Activated naive CD4-positive, alpha-beta T cell treated with anti-CD3 and anti-CD28 coated beads for 36 hours (primary cell): ENCODE data around the gene TIPRL. TPM values are rescaled to one million over a fixed set of nuclear protein-coding genes. Genes with fewer than 3 reads are reported as not detected.
A peak's percentile ranks its signal among the peaks of the same experiment; 100 is the strongest.

Experiments
- CTCF ChIA-PET: fragments of 350-600 bp; sonication (Branson Sonifier 250); formaldehyde crosslinking; loops from one replicate; lab custom pipeline; 2021; ENCODE audit warnings: antibody characterized with exemption; lab: Charles Lee
- DNase-seq: peaks from one replicate; pipeline ENCODE4 v3.0.0-alpha.2; 2020
- H3K27ac Mint-ChIP-seq: one replicate; pipeline ENCODE4 v1.8.0; 2021; ENCODE audit warnings: mild to moderate bottlenecking, mixed read lengths
- H3K27me3 Mint-ChIP-seq: one replicate; pipeline ENCODE4 v1.8.0; 2021; ENCODE audit warnings: low read depth, mixed read lengths
- H3K36me3 Mint-ChIP-seq: one replicate; pipeline ENCODE4 v1.8.0; 2021; ENCODE audit warnings: low read depth, mixed read lengths
- H3K4me1 Mint-ChIP-seq: one replicate; pipeline ENCODE4 v1.8.0; 2021; ENCODE audit warnings: low read depth, mixed read lengths
- H3K4me3 Mint-ChIP-seq: one replicate; pipeline ENCODE4 v1.8.0; 2021; ENCODE audit warnings: mild to moderate bottlenecking, moderate library complexity, mixed read lengths
- H3K9me3 Mint-ChIP-seq: one replicate; pipeline ENCODE4 v1.8.0; 2021; ENCODE audit warnings: mixed read lengths
- intact Hi-C: fragments of 100-400 bp; cut with micrococcal nuclease; formaldehyde crosslinking; loops from one replicate; pipeline ENCODE4 v1.15.1; 2023
- total RNA-seq, 2 experiments: library from RNA; stranded (reverse); gene quantifications; one replicate each; pipeline ENCODE4 v1.2.3, GENCODE V29; 2021

The TIPRL gene
- 10 to 100 TPM; 76.7 to 81.3 TPM for total RNA-seq

- peak; percentile 97 for DNase-seq
- Mint-ChIP-seq H3K4me3 (no peak within 1 kb of the TSS), H3K9me3 (no peaks in the 10 kb centered on the region), H3K27ac (no peak within 1 kb of the TSS), H3K4me1 (peaks cover 7% of the 10 kb centered on the region), H3K27me3 (peaks cover 2% of the 10 kb centered on the region), H3K36me3 (peaks cover 1% of the 10 kb centered on the region)
- CTCF ChIA-PET, result interaction anchor here (0.8 to 1.5 kb wide), 4 partner anchors 47 to 204 kb away, joined by 3 to 7 read pairs (median 3); partner anchors contain the start of gene SFT2D2
- intact Hi-C loops, result loop anchor here (1.0 to 5.0 kb wide), 13 partner anchors 41 to 1308 kb away; partner anchors contain the start of genes BLZF1, DCAF6, SFT2D2 and SLC19A2
Observed at GRCh38 chr1:168178638-168179437, at the start of gene TIPRL. Gene TIPRL (plus strand): TSS chr1:168178962. CDS start chr1:168179078, 116 bp downstream.

GRCh38 chr1:168129933-168130332, 48.8 kb upstream of the TIPRL start:
- no peak for DNase-seq
- H3K36me3 Mint-ChIP-seq, result no peaks in the 10 kb centered on the region
- intact Hi-C loops, result no loop called here
- H3K27ac Mint-ChIP-seq, result no peak overlapping the region
- H3K9me3 Mint-ChIP-seq, result peaks cover 4% of the 10 kb centered on the region
- peaks cover 28% of the 10 kb centered on the region for H3K27me3 Mint-ChIP-seq
- no peaks in the 10 kb centered on the region for H3K4me1 Mint-ChIP-seq
- H3K4me3 Mint-ChIP-seq, result no peak overlapping the region
- CTCF ChIA-PET, result interaction anchor here (1.2 to 2.3 kb wide), 2 partner anchors 12 to 45 kb away, joined by 3 to 11 read pairs; no protein-coding TSS in a partner anchor

- intact Hi-C loops, result no loop called here
- Mint-ChIP-seq H3K9me3 (no peaks in the 10 kb centered on the region), H3K4me1 (peaks cover 25% of the 10 kb centered on the region), H3K27me3 (peaks cover 38% of the 10 kb centered on the region), H3K36me3 (no peaks in the 10 kb centered on the region), H3K27ac (no peak overlapping the region), H3K4me3 (no peak overlapping the region)
- DNase-seq, result no peak
- CTCF ChIA-PET, result interaction anchor here (0.5 to 1.0 kb wide), 3 partner anchors 10 to 48 kb away, joined by 3 to 4 read pairs (median 3); no protein-coding TSS in a partner anchor
Observed at GRCh38 chr1:168134132-168134531, 44.6 kb upstream of the TIPRL start.

GRCh38 chr1:168134642-168135041, 44.1 kb upstream of the TIPRL start:
- Mint-ChIP-seq H3K27me3 (peaks cover 38% of the 10 kb centered on the region), H3K27ac (no peak overlapping the region), H3K36me3 (no peaks in the 10 kb centered on the region), H3K4me1 (peaks cover 29% of the 10 kb centered on the region), H3K9me3 (no peaks in the 10 kb centered on the region), H3K4me3 (no peak overlapping the region)
- no peak for DNase-seq
- CTCF ChIA-PET, result interaction anchor here (0.6 to 1.6 kb wide), 4 partner anchors 11 to 768 kb away, joined by 3 to 4 read pairs (median 3); no protein-coding TSS in a partner anchor
- intact Hi-C loops, result loop anchor here (5.0 kb wide), 1 partner anchor 417 kb away; no protein-coding TSS in a partner anchor

GRCh38 chr1:168135116-168135920, 43.4 kb upstream of the TIPRL start:
- Mint-ChIP-seq H3K4me3 (peak overlapping the region; percentile 71), H3K36me3 (no peaks in the 10 kb centered on the region), H3K4me1 (peaks cover 36% of the 10 kb centered on the region), H3K27ac (no peak overlapping the region), H3K27me3 (peaks cover 38% of the 10 kb centered on the region), H3K9me3 (no peaks in the 10 kb centered on the region)
- CTCF ChIA-PET, result interaction anchor here (0.6 to 1.6 kb wide), 3 partner anchors 11 to 769 kb away, joined by 3 to 4 read pairs (median 3); no protein-coding TSS in a partner anchor
- peak; percentile 14 for DNase-seq
- intact Hi-C loops, result loop anchor here (5.0 kb wide), 1 partner anchor 418 kb away; no protein-coding TSS in a partner anchor

- Mint-ChIP-seq H3K36me3 (no peaks in the 10 kb centered on the region), H3K4me3 (peak overlapping the region; percentile 71), H3K4me1 (peaks cover 39% of the 10 kb centered on the region), H3K27ac (no peak overlapping the region), H3K27me3 (peaks cover 31% of the 10 kb centered on the region), H3K9me3 (no peaks in the 10 kb centered on the region)
- DNase-seq, result no peak
- intact Hi-C loops, result loop anchor here (5.0 kb wide), 1 partner anchor 419 kb away; no protein-coding TSS in a partner anchor
- CTCF ChIA-PET, result interaction anchor here (1.6 kb wide), 1 partner anchor 51 kb away, joined by 4 read pairs; no protein-coding TSS in a partner anchor
Observed at GRCh38 chr1:168135921-168136708, 42.6 kb upstream of the TIPRL start.

- Mint-ChIP-seq H3K9me3 (no peaks in the 10 kb centered on the region), H3K36me3 (no peaks in the 10 kb centered on the region), H3K4me1 (peaks cover 39% of the 10 kb centered on the region), H3K27me3 (peaks cover 26% of the 10 kb centered on the region), H3K4me3 (peak within 1 kb of the TSS; percentile 75), H3K27ac (no peak within 1 kb of the TSS)
- CTCF ChIA-PET, result interaction anchor here (1.3 kb wide), 1 partner anchor 97 kb away, joined by 3 read pairs; no protein-coding TSS in a partner anchor
- intact Hi-C loops, result loop anchor here (1.0 to 5.0 kb wide), 2 partner anchors 9 to 420 kb away; no protein-coding TSS in a partner anchor
- peak; percentile 37 for DNase-seq
Observed at GRCh38 chr1:168136709-168137514, 41.9 kb upstream of the TIPRL start, which contains the start of gene GPR161. Gene GPR161 (minus strand): TSS chr1:168136930. CDS start chr1:168104850, 32,080 bp downstream.

GRCh38 chr1:168137515-168137821, 41.3 kb upstream of the TIPRL start:
- Mint-ChIP-seq H3K27me3 (peaks cover 26% of the 10 kb centered on the region), H3K4me3 (peak overlapping the region; percentile 75), H3K4me1 (peaks cover 39% of the 10 kb centered on the region), H3K36me3 (no peaks in the 10 kb centered on the region), H3K9me3 (no peaks in the 10 kb centered on the region), H3K27ac (no peak overlapping the region)
- CTCF ChIA-PET, result interaction anchor here (1.3 kb wide), 1 partner anchor 96 kb away, joined by 3 read pairs; no protein-coding TSS in a partner anchor
- no peak for DNase-seq
- intact Hi-C loops, result loop anchor here (1.0 to 5.0 kb wide), 2 partner anchors 9 to 420 kb away; no protein-coding TSS in a partner anchor

GRCh38 chr1:168138134-168138533, 40.6 kb upstream of the TIPRL start:
- no peak overlapping the region for H3K27ac Mint-ChIP-seq
- peaks cover 39% of the 10 kb centered on the region for H3K4me1 Mint-ChIP-seq
- CTCF ChIA-PET, result interaction anchor here (1.3 to 1.5 kb wide), 2 partner anchors 53 to 95 kb away, joined by 3 to 4 read pairs; no protein-coding TSS in a partner anchor
- no peak for DNase-seq
- peaks cover 26% of the 10 kb centered on the region for H3K27me3 Mint-ChIP-seq
- H3K4me3 Mint-ChIP-seq, result no peak overlapping the region
- no peaks in the 10 kb centered on the region for H3K9me3 Mint-ChIP-seq
- intact Hi-C loops, result loop anchor here (1.0 to 5.0 kb wide), 8 partner anchors 25 to 1555 kb away; partner anchors contain the start of genes DCAF6, MPC2 and SFT2D2
- H3K36me3 Mint-ChIP-seq, result no peaks in the 10 kb centered on the region

GRCh38 chr1:168139070-168139469, 39.7 kb upstream of the TIPRL start:
- CTCF ChIA-PET, result interaction anchor here (1.5 kb wide), 1 partner anchor 54 kb away, joined by 4 read pairs; no protein-coding TSS in a partner anchor
- no peak for DNase-seq
- Mint-ChIP-seq H3K4me3 (no peak overlapping the region), H3K27me3 (peaks cover 24% of the 10 kb centered on the region), H3K36me3 (no peaks in the 10 kb centered on the region), H3K27ac (no peak overlapping the region), H3K4me1 (peaks cover 39% of the 10 kb centered on the region), H3K9me3 (no peaks in the 10 kb centered on the region)
- intact Hi-C loops, result loop anchor here (2.0 to 5.0 kb wide), 6 partner anchors 88 to 1554 kb away; partner anchors contain the start of genes DCAF6, MPC2 and SFT2D2
